ENCODE results near the gene FAM181B. TPM values are rescaled to one million over a fixed set of nuclear protein-coding genes. Genes with fewer than 3 reads are reported as not detected.

FAM181B gene
- total and polyA plus RNA-seq, 2 experiments from 2014 or later = 0.63 to 1.3 TPM

GRCh38 chr11:82686211-82686610 is 47.5 kb downstream of the FAM181B start:
- no peaks in the 10 kb centered on the region for H3K27me3 ChIP-seq
- H3K9me2 ChIP-seq (replicated peaks; ENCODE audit: insufficient read depth) = no peaks in the 10 kb centered on the region
- H2AFZ ChIP-seq = no peak overlapping the region
- H3K79me2 ChIP-seq = no peaks in the 10 kb centered on the region
- no peak overlapping the region for H3K4me2 ChIP-seq
- WGBS (ENCODE audit: low lambda C conversion rate, missing lambda C conversion rate) = 70% methylated on average over 2 of the region's 2 CpGs
- no peak overlapping the region for H3K4me3 ChIP-seq
- TF ChIP-seq CTCF (IDR thresholded peaks at IDR 0.05; ENCODE audit: poor library complexity) (no peak), EZH2phosphoT487 (IDR thresholded peaks at IDR 0.05; ENCODE audit: low read depth, severe bottlenecking, unreplicated experiment) (no peak), EZH2 (IDR thresholded peaks at IDR 0.05; ENCODE audit: borderline replicate concordance) (no peak)
- DNase-seq (ENCODE audit: low spot score) = no peak
- no peak overlapping the region for H3K27ac ChIP-seq
- H3K4me1 ChIP-seq (ENCODE audit: insufficient read depth) = no peaks in the 10 kb centered on the region
- no peaks in the 10 kb centered on the region for H3K9me3 ChIP-seq (ENCODE audit: low read depth)
- no peaks in the 10 kb centered on the region for H3K36me3 ChIP-seq (replicated peaks; ENCODE audit: insufficient read depth, low read depth)
- no peaks in the 10 kb centered on the region for H4K20me1 ChIP-seq (ENCODE audit: insufficient read depth, poor library complexity, severe bottlenecking)

GRCh38 chr11:82683029-82683428 is 50.6 kb downstream of the FAM181B start:
- no peak overlapping the region for H2AFZ ChIP-seq

GRCh38 chr11:82682003-82682751 is 51.5 kb downstream of the FAM181B start:
- Histone ChIP-seq H3K9me3 (ENCODE audit: low read depth) (no peaks in the 10 kb centered on the region), H3K36me3 (replicated peaks; ENCODE audit: insufficient read depth, low read depth) (no peaks in the 10 kb centered on the region), H3K9me2 (replicated peaks; ENCODE audit: insufficient read depth) (no peaks in the 10 kb centered on the region), H3K4me2 (peak overlapping the region; percentile 31), H3K79me2 (no peaks in the 10 kb centered on the region), H3K27ac (no peak overlapping the region), H3K4me3 (no peak overlapping the region), H3K4me1 (ENCODE audit: insufficient read depth) (no peaks in the 10 kb centered on the region), H3K27me3 (no peaks in the 10 kb centered on the region), H2AFZ (no peak overlapping the region), H4K20me1 (ENCODE audit: insufficient read depth, poor library complexity, severe bottlenecking) (no peaks in the 10 kb centered on the region)
- 28% methylated on average over 6 of the region's 6 CpGs for WGBS (ENCODE audit: low lambda C conversion rate, missing lambda C conversion rate)
- TF ChIP-seq EZH2 (IDR thresholded peaks at IDR 0.05; ENCODE audit: borderline replicate concordance) (no peak), CTCF (IDR thresholded peaks at IDR 0.05; ENCODE audit: poor library complexity) (peak; percentile 70), EZH2phosphoT487 (IDR thresholded peaks at IDR 0.05; ENCODE audit: low read depth, severe bottlenecking, unreplicated experiment) (no peak)
- DNase-seq (ENCODE audit: low spot score) = peak; percentile 77

More at GRCh38 chr11:82683029-82683428, 50.6 kb downstream of the FAM181B start:
- no peaks in the 10 kb centered on the region for H3K36me3 ChIP-seq (replicated peaks; ENCODE audit: insufficient read depth, low read depth)
- H3K4me3 ChIP-seq = no peak overlapping the region
- no peaks in the 10 kb centered on the region for H3K4me1 ChIP-seq (ENCODE audit: insufficient read depth)
- no peak overlapping the region for H3K4me2 ChIP-seq
- H3K79me2 ChIP-seq = no peaks in the 10 kb centered on the region
- no peak for DNase-seq (ENCODE audit: low spot score)
- H3K9me2 ChIP-seq (replicated peaks; ENCODE audit: insufficient read depth) = no peaks in the 10 kb centered on the region
- no peaks in the 10 kb centered on the region for H3K27me3 ChIP-seq
- no peaks in the 10 kb centered on the region for H3K9me3 ChIP-seq (ENCODE audit: low read depth)
- H3K27ac ChIP-seq = no peak overlapping the region
- WGBS (ENCODE audit: low lambda C conversion rate, missing lambda C conversion rate) = 83% methylated on average over 5 of the region's 5 CpGs
- TF ChIP-seq EZH2phosphoT487 (IDR thresholded peaks at IDR 0.05; ENCODE audit: low read depth, severe bottlenecking, unreplicated experiment) (no peak), CTCF (IDR thresholded peaks at IDR 0.05; ENCODE audit: poor library complexity) (no peak), EZH2 (IDR thresholded peaks at IDR 0.05; ENCODE audit: borderline replicate concordance) (no peak)
- H4K20me1 ChIP-seq (ENCODE audit: insufficient read depth, poor library complexity, severe bottlenecking) = no peaks in the 10 kb centered on the region

Data from hepatocyte (in vitro differentiated cells).